Right cardiac atrium (tissue), 5 donors: ENCODE data around the gene GHRHR. TPM values are rescaled to one million over a fixed set of nuclear protein-coding genes. Genes with fewer than 3 reads are reported as not detected.

Experiments used
- ATAC-seq, 2 donors: fragments of 200-7000 bp; cut with Tn5 transposase; one replicate each; pipeline versions ENCODE4 v1.8.0 to v1.9.1; 2020; ENCODE audit warnings: moderate library complexity in 2 of 2, mild to moderate bottlenecking in 1 of 2
- DNase-seq, 3 donors: peaks; one replicate each; pipeline ENCODE4 v3.0.0-alpha.2; 2020
- H3K27ac ChIP-seq: one replicate; pipeline ENCODE4 v1.5.1; 2013; ENCODE audit warnings: mild to moderate bottlenecking, low read length, control low read depth, moderate library complexity
- H3K27me3 ChIP-seq: one replicate; pipeline ENCODE4 v1.6.1; 2013; ENCODE audit not compliant: control insufficient read depth, insufficient read depth
- H3K4me1 ChIP-seq: one replicate; pipeline ENCODE4 v1.6.1; 2013; ENCODE audit warnings: low read length; ENCODE audit not compliant: control insufficient read depth, insufficient read depth
- H3K4me3 ChIP-seq: one replicate; pipeline ENCODE4 v1.5.1; 2013; ENCODE audit warnings: low read length, control low read depth
- H3K9me3 ChIP-seq: one replicate; pipeline ENCODE4 v1.6.1; 2013; ENCODE audit warnings: low read length; ENCODE audit not compliant: control insufficient read depth
- WGBS: extraction: QIAGEN DNeasy Blood & Tissue Kit; methylation state at CpG from one replicate; pipeline ENCODE4 v1.1.7; 2013; 5-methylcytosine and 5-hydroxymethylcytosine counted together
- intact Hi-C, 4 donors: fragments of 100-400 bp; cut with DNase I; formaldehyde crosslinking; loops; one replicate each; pipeline versions ENCODE4 v1.11.0 to v1.14.0; 2022 to 2023
- polyA plus RNA-seq: library from polyadenylated mRNA; stranded (reverse); fragments of 200-250 nt; gene quantifications from one replicate; pipeline ENCODE4 v1.2.3, GENCODE V29; 2013
- total RNA-seq, 4 donors: library from RNA; stranded (reverse); fragmentation: NEBNext Ultra II Directional; extraction: Animal tissue kit (Norgen Biotek cat#: 25700); gene quantifications; one replicate each; pipeline ENCODE4 v1.2.1, GENCODE V29; 2021
- donor health status: healthy with polysubstance abuse.
- donor health status: DM: no; HTN: yes; CAD: no.
- donor health status: DM: no; HTN: no; CAD: no.
- donor health status: DM: no; HTN: yes; CAD: no; lungs with severe emphysema.
- donor health status: DM: yes; HTN: yes; CAD: no.

Gene GHRHR
- total and polyA plus RNA-seq, 5 donors, result not detected

GRCh38 chr7:31004393-31004792 lies 40.6 kb downstream of the GHRHR start:
- H3K27me3 ChIP-seq, result no peaks in the 10 kb centered on the region

GRCh38 chr7:31006857-31007256 lies 43.1 kb downstream of the GHRHR start:
- no peak overlapping the region for H3K4me3 ChIP-seq
- intact Hi-C loops, result no loop called here
- DNase-seq, result no peak
- no peak for ATAC-seq
- H3K4me1 ChIP-seq, result no peaks in the 10 kb centered on the region
- no peaks in the 10 kb centered on the region for H3K27me3 ChIP-seq
- WGBS, result 69% methylated on average over 6 of the region's 6 CpGs
- no peaks in the 10 kb centered on the region for H3K9me3 ChIP-seq
- no peak overlapping the region for H3K27ac ChIP-seq

More at GRCh38 chr7:31004393-31004792, 40.6 kb downstream of the GHRHR start:
- H3K9me3 ChIP-seq, result no peaks in the 10 kb centered on the region
- ATAC-seq (no peak), DNase-seq (no peak)
- H3K27ac ChIP-seq, result no peak overlapping the region
- intact Hi-C loops, result no loop called here
- no peaks in the 10 kb centered on the region for H3K4me1 ChIP-seq
- WGBS, result 73% methylated on average over 1 of the region's 1 CpG
- no peak overlapping the region for H3K4me3 ChIP-seq

GRCh38 chr7:31007634-31008033 lies 43.9 kb downstream of the GHRHR start:
- intact Hi-C loops, result no loop called here
- no peak for DNase-seq
- 51% methylated on average over 5 of the region's 5 CpGs for WGBS
- H3K4me1 ChIP-seq, result no peaks in the 10 kb centered on the region
- no peak overlapping the region for H3K4me3 ChIP-seq
- no peaks in the 10 kb centered on the region for H3K9me3 ChIP-seq
- no peak overlapping the region for H3K27ac ChIP-seq
- no peaks in the 10 kb centered on the region for H3K27me3 ChIP-seq
- no peak for ATAC-seq

GRCh38 chr7:31014826-31015225 lies 51.1 kb downstream of the GHRHR start:
- WGBS, result 56% methylated on average over 3 of the region's 3 CpGs
- H3K4me3 ChIP-seq, result no peak overlapping the region
- ATAC-seq (no peak), DNase-seq (no peak)
- H3K4me1 ChIP-seq, result no peaks in the 10 kb centered on the region
- H3K27ac ChIP-seq, result no peak overlapping the region
- intact Hi-C loops, result no loop called here
- no peaks in the 10 kb centered on the region for H3K27me3 ChIP-seq
- H3K9me3 ChIP-seq, result no peaks in the 10 kb centered on the region

GRCh38 chr7:31017032-31017675 lies 53.4 kb downstream of the GHRHR start:
- ATAC-seq (peak; percentile 8 to 38), DNase-seq (no peak)
- H3K27me3 ChIP-seq, result no peaks in the 10 kb centered on the region
- intact Hi-C loops, result no loop called here
- no peak overlapping the region for H3K4me3 ChIP-seq
- WGBS, result 78% methylated on average over 7 of the region's 7 CpGs
- no peak overlapping the region for H3K27ac ChIP-seq
- no peaks in the 10 kb centered on the region for H3K4me1 ChIP-seq
- no peaks in the 10 kb centered on the region for H3K9me3 ChIP-seq

- Histone ChIP-seq H3K27me3 (no peaks in the 10 kb centered on the region), H3K4me3 (no peak overlapping the region), H3K9me3 (no peaks in the 10 kb centered on the region), H3K4me1 (no peaks in the 10 kb centered on the region), H3K27ac (no peak overlapping the region)
- DNase-seq (no peak), ATAC-seq (no peak)
- WGBS, result 83% methylated on average over 5 of the region's 5 CpGs
- intact Hi-C loops, result no loop called here
Observed at GRCh38 chr7:31017721-31018120, 54.0 kb downstream of the GHRHR start.

GRCh38 chr7:31019509-31019908 lies 55.8 kb downstream of the GHRHR start:
- no peak for DNase-seq
- H3K4me3 ChIP-seq, result no peak overlapping the region
- intact Hi-C loops, result no loop called here
- no peaks in the 10 kb centered on the region for H3K4me1 ChIP-seq
- no peak for ATAC-seq
- no peak overlapping the region for H3K27ac ChIP-seq
- WGBS, result 87% methylated on average over 1 of the region's 1 CpG
- no peaks in the 10 kb centered on the region for H3K9me3 ChIP-seq
- no peaks in the 10 kb centered on the region for H3K27me3 ChIP-seq

GRCh38 chr7:31020161-31020560 lies 56.4 kb downstream of the GHRHR start:
- no peak overlapping the region for H3K27ac ChIP-seq
- H3K4me3 ChIP-seq, result no peak overlapping the region
- 89% methylated on average over 3 of the region's 3 CpGs for WGBS
- no peaks in the 10 kb centered on the region for H3K4me1 ChIP-seq
- intact Hi-C loops, result no loop called here
- ATAC-seq (no peak), DNase-seq (no peak)
- H3K27me3 ChIP-seq, result no peaks in the 10 kb centered on the region
- H3K9me3 ChIP-seq, result no peaks in the 10 kb centered on the region

GRCh38 chr7:31020652-31021051 lies 56.9 kb downstream of the GHRHR start:
- Histone ChIP-seq H3K27me3 (no peaks in the 10 kb centered on the region), H3K4me3 (no peak overlapping the region), H3K4me1 (no peaks in the 10 kb centered on the region), H3K27ac (no peak overlapping the region), H3K9me3 (no peaks in the 10 kb centered on the region)
- intact Hi-C loops, result no loop called here
- 71% methylated on average over 3 of the region's 3 CpGs for WGBS
- ATAC-seq, result no peak
- DNase-seq, result no peak

GRCh38 chr7:31022117-31022516 lies 58.4 kb downstream of the GHRHR start:
- intact Hi-C loops, result no loop called here
- Histone ChIP-seq H3K4me1 (no peaks in the 10 kb centered on the region), H3K27me3 (no peaks in the 10 kb centered on the region), H3K4me3 (no peak overlapping the region), H3K27ac (no peak overlapping the region), H3K9me3 (no peaks in the 10 kb centered on the region)
- ATAC-seq (no peak), DNase-seq (no peak)
- 90% methylated on average over 4 of the region's 4 CpGs for WGBS

- WGBS, result 79% methylated on average over 3 of the region's 3 CpGs
Observed at GRCh38 chr7:31022726-31023125, 59.0 kb downstream of the GHRHR start.

GRCh38 chr7:31023877-31024276 lies 60.1 kb downstream of the GHRHR start:
- ATAC-seq (no peak), DNase-seq (no peak)
- Histone ChIP-seq H3K27ac (no peak overlapping the region), H3K9me3 (no peaks in the 10 kb centered on the region), H3K27me3 (no peaks in the 10 kb centered on the region), H3K4me3 (no peak overlapping the region), H3K4me1 (no peaks in the 10 kb centered on the region)
- WGBS, result 89% methylated on average over 5 of the region's 5 CpGs
- intact Hi-C loops, result no loop called here

More at GRCh38 chr7:31022726-31023125, 59.0 kb downstream of the GHRHR start:
- intact Hi-C loops, result no loop called here
- no peak overlapping the region for H3K27ac ChIP-seq
- no peaks in the 10 kb centered on the region for H3K4me1 ChIP-seq
- no peak overlapping the region for H3K4me3 ChIP-seq
- ATAC-seq, result no peak
- no peak for DNase-seq
- H3K9me3 ChIP-seq, result no peaks in the 10 kb centered on the region
- no peaks in the 10 kb centered on the region for H3K27me3 ChIP-seq
